SIG-M5 treated with dmso at 0.1 percent for 504 hours (cell line): Measurements from ENCODE around the gene BRD7.

ENCODE experiments used
- DNase-seq: peaks from one replicate; lab custom pipeline; 2025; ENCODE audit not compliant: unreplicated experiment; lab: John Stamatoyannopoulos, UW

BRD7 gene

GRCh38 chr16:50275428-50276325 is 93.1 kb downstream of the BRD7 start:
- no peak for DNase-seq

- DNase-seq: no peak
These were observed 93.7 kb downstream of the BRD7 start for GRCh38 chr16:50275098-50275415.

DNA sequence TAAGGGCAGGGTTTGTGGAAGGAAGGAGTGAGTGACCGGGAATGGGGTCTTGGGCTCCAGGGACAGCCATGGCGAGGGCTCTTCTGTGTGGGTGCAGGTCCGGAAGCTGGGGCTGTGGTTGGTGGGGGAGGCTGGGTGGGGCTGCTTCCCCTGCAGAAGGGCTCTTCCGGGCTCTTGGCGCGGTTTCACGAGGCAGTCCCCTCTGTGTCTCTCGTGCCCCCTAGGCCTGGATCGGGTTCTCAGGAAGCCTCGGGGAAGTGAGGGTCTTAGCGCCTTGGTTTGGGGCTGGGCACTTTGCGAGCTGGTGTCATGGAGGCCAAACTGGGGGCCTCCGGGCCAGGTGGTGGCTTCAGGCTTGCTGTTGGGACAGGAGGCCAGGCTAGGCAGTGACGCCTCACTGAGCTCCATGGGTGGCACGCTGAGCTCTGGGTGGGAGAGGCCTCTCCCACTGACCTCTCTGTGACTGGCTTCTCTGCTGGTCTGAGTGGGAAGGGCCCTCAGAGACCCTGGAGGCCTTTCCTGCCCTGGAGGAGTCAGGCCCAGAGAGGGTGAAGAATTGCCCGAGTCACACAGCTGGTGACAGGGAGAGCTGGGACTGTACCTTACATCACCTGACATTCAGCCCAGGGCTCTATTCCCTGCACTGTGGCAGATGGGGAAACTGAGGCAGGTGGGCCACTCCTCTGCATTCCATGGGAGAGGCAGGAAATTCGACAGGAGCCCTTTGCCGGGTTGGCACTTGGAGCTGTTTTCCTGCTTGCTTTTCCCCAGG is 94.3 kb downstream of the BRD7 start:
- peak; percentile 73 for DNase-seq

DNA sequence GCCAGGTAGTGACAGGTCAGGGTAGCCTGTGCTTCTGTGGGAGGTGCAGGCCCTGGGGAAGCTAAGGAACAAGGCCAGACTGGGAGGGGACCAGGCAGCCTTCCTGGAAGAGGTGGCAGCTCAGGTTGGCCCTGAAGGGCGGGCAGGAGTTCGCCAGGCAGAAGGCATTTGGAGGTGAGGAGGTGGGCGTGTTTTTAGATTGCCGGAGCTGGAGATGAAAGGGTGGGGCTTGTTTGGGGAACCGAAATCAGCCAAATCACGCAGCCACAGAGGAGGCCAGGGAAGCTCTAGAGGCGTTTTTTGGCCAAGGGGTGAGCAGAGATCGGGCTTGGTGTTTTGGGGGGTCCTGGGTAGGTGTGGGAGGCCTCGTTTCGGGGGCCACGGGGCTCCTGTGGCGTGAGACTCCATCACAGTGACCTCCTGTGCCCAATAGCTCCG is 94.9 kb downstream of the BRD7 start:
- peak; percentile 88 for DNase-seq

DNA sequence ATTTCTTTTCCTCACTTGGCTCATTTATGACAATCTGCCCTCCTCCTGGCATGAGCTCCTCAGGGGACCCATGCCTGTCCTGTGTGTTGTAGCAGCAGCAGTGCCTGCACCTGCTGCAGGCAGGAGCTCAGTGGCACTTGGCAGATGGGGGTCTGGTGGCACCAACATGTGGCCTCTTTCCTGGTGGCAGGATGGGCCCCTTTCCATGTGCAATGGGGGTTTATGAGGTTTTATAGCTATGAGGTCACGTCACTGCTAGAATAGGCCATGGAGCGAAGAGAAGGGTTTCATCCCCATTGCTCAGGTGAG is 95.5 kb downstream of the BRD7 start:
- no peak for DNase-seq

GRCh38 chr16:50272687-50273381 is 96.0 kb downstream of the BRD7 start:
- no peak for DNase-seq

DNA sequence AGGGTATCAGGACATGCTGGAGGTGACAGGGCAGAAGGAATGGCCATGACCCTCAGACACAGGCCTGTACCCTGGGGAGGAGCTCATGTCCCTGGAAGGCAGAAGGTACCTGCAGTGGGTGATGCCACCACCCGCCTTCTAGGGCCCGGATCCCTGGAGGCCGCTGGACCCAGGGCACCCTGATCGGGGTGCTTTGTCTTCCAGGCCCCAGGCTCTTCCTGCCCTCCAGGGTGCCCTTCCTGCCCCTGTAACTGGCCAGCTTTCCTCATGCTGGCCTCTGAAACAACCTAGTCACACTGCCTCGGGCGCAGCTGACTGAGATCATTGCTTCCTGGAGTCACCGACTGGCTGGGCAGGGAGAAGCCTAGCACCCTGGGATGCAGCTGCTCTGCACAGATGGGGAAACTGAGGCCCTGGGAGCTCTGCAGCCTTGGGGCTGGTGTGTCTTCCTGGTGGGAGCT is 96.6 kb downstream of the BRD7 start:
- DNase-seq: no peak

- DNase-seq: no peak
These were observed 97.4 kb downstream of the BRD7 start for GRCh38 chr16:50271148-50272041.

DNA sequence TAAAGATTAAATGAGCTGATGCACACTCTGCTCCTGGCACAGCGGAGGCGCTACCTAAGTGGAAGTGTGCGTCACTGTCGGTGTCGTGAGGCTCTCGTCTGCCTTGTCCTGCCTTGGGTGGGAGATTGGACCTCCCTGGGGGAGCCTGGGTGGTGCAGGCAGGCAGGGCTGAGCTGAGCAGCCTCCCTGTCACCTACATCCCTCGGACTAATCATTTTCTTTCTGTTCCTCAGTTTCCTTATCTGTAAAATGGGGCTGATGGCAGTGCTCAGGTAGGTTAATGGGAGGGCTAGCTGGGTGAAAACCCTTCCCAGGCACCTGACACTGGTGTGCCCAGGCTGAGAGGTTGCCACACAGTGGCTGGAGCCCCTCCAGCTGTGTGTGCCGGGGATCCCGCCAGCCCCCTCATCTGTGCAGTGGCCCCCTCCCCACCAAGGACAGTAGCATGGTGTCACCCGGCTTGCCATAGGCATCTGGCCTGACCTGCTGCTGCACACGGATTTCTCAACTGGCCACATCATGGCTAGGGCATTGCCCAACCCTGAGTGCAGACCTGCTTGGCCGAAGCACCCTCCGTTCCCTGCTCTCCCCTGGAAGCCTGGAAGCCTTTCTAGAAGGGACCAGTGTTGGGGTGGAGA is 98.2 kb downstream of the BRD7 start:
- DNase-seq: no peak

GRCh38 chr16:50269769-50270509 is 98.8 kb downstream of the BRD7 start:
- no peak for DNase-seq

DNA sequence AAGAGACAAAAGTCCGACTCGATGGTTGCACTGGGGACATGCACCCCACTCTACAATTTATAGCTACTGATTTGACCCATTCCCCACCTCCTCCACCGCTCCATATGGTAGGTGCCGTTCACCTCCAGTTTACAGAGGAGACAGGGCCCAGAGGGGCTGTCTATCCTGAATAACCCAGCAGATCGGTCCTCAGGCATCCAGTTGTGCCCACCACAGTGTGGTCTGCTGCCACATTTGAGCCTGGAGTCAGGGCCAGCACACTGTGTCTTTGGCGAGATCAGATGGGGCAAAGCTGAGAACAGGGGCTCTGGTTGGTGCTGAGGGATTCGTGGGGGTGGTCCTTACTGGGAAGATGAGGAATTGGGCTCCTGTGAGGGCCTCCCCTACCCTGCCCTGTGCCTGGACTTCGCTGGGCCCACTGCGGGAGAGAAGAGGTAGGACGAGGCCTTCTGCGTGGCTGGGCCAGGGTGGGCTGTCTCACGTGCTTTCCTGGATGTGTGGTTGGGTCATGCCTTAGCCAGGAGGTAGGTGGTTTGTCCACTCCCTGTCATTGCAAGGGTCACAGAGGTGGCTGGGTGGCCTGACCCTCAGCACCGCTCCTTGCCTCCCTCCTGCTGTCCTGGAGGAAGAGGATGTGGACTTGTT is 99.6 kb downstream of the BRD7 start:
- DNase-seq: no peak

DNA sequence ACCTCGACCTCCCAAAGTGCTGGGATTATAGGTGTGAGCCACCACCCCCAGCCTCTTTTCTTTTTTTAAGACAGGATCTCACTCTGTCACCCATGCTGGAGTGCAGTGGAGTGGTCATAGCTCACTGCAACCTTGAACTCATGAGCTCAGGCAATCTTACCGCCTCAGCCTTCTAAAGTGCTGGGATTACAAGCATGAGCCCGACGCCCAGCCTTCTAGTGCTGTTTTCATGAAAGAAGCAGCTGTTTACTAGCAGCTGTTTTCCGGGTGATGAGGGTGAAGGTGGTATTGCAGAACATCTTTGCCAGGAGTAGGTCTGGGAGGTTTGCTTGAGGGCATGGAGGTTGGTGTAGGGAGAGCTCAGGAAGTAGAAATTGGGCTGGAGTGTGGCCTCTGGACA is 100.4 kb downstream of the BRD7 start:
- DNase-seq: no peak

DNA sequence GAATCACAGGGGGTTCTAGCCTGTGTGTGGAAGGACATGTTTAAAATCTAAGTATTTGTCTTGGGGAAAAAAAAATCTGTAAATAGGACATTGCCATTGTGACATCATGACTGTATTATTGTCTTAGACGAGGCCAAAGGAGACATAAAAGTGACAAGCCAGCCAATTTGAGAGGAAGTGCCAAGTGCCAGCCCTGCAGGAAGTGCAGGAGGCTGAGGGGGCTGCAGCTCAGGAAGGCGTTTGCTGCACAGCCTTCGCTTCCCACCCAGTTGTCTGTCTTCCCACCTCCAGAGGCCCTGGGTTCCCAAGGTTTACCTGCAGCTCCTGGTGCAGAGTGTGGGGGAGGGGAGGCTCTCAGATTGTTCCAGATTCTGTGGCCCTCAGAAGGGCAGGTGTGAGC is 101.1 kb downstream of the BRD7 start:
- peak; percentile 34 for DNase-seq

DNA sequence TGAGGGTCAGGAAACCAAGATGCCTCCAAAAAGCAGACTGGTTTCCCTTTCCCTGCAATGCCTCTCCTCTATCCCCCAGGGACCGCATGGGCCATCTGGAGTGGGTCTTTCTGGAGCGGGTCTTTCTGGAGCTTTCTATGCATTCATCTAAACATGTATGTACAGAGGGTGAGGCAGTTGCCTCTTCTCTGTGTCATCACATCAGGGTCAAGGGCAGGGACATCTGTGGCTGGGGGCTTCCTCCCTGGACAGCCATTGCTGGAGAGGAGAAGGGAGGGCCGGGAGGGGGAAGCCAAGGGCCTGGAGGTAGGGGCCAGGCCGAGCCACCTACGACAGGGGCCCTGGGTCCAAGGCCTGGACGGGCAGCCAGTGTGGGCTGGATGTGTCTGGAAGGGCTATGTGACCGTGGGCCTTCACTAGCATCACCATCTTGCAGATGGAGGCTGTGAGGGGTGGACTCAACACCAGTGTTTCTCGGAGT is 101.6 kb downstream of the BRD7 start:
- DNase-seq: no peak

- peak; percentile 75 for DNase-seq
These were observed 102.3 kb downstream of the BRD7 start, which contains the start of gene ADCY7 for GRCh38 chr16:50266337-50267091. ADCY7 (plus strand) TSS chr16:50266551; CDS start chr16:50288180, 21,629 bp downstream.
